Loucy (cell line): ENCODE results near the gene MRPL20.
"Not testable (repeated sequence)": the region's sequence is repeated elsewhere in the genome, so short reads cannot be mapped to it uniquely, and the experiment has no call there.

ENCODE experiments used
- H2AFZ ChIP-seq: fragments of 200-600 bp; sonication (generic); 2 replicates; pipeline ENCODE4 v1.6.0; 2016; ENCODE audit warnings: antibody characterized with exemption, mild to moderate bottlenecking, low read length, moderate library complexity
- H3F3A ChIP-seq: fragments of 200-600 bp; 2 replicates; pipeline ENCODE4 v1.6.0; 2016; ENCODE audit warnings: antibody characterized with exemption, low read depth, mild to moderate bottlenecking
- H3K27me3 ChIP-seq: fragments of 200-600 bp; sonication (generic); 2 replicates; pipeline ENCODE4 v1.6.1; 2014; ENCODE audit warnings: low read length, mild to moderate bottlenecking; ENCODE audit not compliant: insufficient read depth, poor library complexity, severe bottlenecking
- H3K36me3 ChIP-seq: fragments of 200-600 bp; sonication (generic); 2 replicates; pipeline ENCODE4 v1.6.1; 2016; ENCODE audit warnings: low read length; ENCODE audit not compliant: insufficient read depth
- H3K4me1 ChIP-seq: fragments of 200-600 bp; sonication (generic); 2 replicates; pipeline ENCODE4 v1.5.1; 2014; ENCODE audit warnings: low read length, mild to moderate bottlenecking; ENCODE audit not compliant: insufficient read depth, poor library complexity, severe bottlenecking
- H3K4me2 ChIP-seq: fragments of 200-600 bp; sonication (generic); 2 replicates; pipeline ENCODE4 v1.6.0; 2014; ENCODE audit warnings: antibody characterized with exemption, low read length, low read depth, mild to moderate bottlenecking; ENCODE audit not compliant: poor library complexity, severe bottlenecking
- H3K4me3 ChIP-seq: fragments of 200-600 bp; sonication (generic); 2 replicates; pipeline ENCODE4 v1.5.1; 2014; ENCODE audit warnings: low read length, mild to moderate bottlenecking, mixed read lengths; ENCODE audit not compliant: poor library complexity, severe bottlenecking
- H3K79me2 ChIP-seq: fragments of 200-600 bp; sonication (generic); 2 replicates; pipeline ENCODE4 v1.6.1; 2014; ENCODE audit warnings: low read length; ENCODE audit not compliant: insufficient read depth
- H3K9ac ChIP-seq: fragments of 200-600 bp; sonication (generic); 2 replicates; pipeline ENCODE4 v1.6.0; 2014; ENCODE audit warnings: mild to moderate bottlenecking, low read depth, low read length, moderate library complexity; ENCODE audit not compliant: poor library complexity, severe bottlenecking
- H3K9me2 ChIP-seq: fragments of 200-600 bp; sonication (generic); replicated peaks from 2 replicates; pipeline ENCODE4 v1.6.1; 2016; ENCODE audit warnings: low read depth, low read length, mixed read lengths
- H3K9me3 ChIP-seq: fragments of 200-600 bp; sonication (generic); 2 replicates; pipeline ENCODE4 v1.6.1; 2014; ENCODE audit warnings: mild to moderate bottlenecking, antibody characterized with exemption, low read length, low read depth; ENCODE audit not compliant: insufficient read depth
- H4K20me1 ChIP-seq: fragments of 200-600 bp; sonication (generic); 2 replicates; pipeline ENCODE4 v1.6.0; 2014; ENCODE audit warnings: antibody characterized with exemption, low read length, mild to moderate bottlenecking; ENCODE audit not compliant: insufficient read depth, poor library complexity, severe bottlenecking
- EZH2phosphoT487 ChIP-seq: fragments of 200-600 bp; IDR thresholded peaks from 2 replicates; pipeline ENCODE4 v1.6.1; 2018; ENCODE audit warnings: antibody characterized with exemption, mild to moderate bottlenecking, moderate library complexity, borderline replicate concordance
- TF ChIP-seq, protein P1 (sequence below): fragments of 200-600 bp; sonication (generic); conservative IDR thresholded peaks from 2 replicates; pipeline ENCODE4 v1.5.1; 2014; ENCODE audit warnings: mild to moderate bottlenecking, antibody characterized with exemption, low read length

The MRPL20 gene

DNA sequence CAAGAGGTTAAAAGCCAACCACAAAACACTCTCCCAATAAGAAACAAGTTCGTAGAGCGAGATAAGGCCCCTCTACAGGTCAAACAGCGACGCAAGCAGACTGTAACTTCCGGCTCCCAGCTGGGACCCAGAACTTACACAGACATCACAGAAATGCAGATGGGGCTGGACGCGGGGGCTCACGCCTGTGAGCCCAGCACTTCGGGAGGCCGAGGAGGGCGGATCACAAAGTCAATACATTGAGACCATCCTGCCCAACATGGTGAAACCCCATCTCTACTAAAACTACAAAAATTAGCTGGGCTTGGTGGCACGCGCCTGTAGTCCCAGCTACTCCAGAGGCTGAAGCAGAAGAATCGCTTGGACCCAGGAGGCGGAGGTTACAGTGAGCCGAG is 19.0 kb downstream of the MRPL20 start:
- TF ChIP-seq EZH2phosphoT487 = no peak
- TF ChIP-seq, protein P1, sequence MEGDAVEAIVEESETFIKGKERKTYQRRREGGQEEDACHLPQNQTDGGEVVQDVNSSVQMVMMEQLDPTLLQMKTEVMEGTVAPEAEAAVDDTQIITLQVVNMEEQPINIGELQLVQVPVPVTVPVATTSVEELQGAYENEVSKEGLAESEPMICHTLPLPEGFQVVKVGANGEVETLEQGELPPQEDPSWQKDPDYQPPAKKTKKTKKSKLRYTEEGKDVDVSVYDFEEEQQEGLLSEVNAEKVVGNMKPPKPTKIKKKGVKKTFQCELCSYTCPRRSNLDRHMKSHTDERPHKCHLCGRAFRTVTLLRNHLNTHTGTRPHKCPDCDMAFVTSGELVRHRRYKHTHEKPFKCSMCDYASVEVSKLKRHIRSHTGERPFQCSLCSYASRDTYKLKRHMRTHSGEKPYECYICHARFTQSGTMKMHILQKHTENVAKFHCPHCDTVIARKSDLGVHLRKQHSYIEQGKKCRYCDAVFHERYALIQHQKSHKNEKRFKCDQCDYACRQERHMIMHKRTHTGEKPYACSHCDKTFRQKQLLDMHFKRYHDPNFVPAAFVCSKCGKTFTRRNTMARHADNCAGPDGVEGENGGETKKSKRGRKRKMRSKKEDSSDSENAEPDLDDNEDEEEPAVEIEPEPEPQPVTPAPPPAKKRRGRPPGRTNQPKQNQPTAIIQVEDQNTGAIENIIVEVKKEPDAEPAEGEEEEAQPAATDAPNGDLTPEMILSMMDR = no peak
- H3F3A ChIP-seq = peaks cover 4% of the 10 kb centered on the region; the same call in 1 of the 2 replicates
- peaks cover 2% of the 10 kb centered on the region for H4K20me1 ChIP-seq
- no peaks in the 10 kb centered on the region for H3K9me2 ChIP-seq
- H3K4me3 ChIP-seq = no peak overlapping the region
- no peak overlapping the region for H3K4me2 ChIP-seq
- H3K9ac ChIP-seq = no peak overlapping the region
- no peaks in the 10 kb centered on the region for H3K4me1 ChIP-seq
- no peak overlapping the region for H2AFZ ChIP-seq
- H3K9me3 ChIP-seq = no peaks in the 10 kb centered on the region
- H3K27me3 ChIP-seq = no peaks in the 10 kb centered on the region
- H3K79me2 ChIP-seq = peaks cover 10% of the 10 kb centered on the region; the same call in 1 of the 2 replicates
- peaks cover 75% of the 10 kb centered on the region for H3K36me3 ChIP-seq

DNA sequence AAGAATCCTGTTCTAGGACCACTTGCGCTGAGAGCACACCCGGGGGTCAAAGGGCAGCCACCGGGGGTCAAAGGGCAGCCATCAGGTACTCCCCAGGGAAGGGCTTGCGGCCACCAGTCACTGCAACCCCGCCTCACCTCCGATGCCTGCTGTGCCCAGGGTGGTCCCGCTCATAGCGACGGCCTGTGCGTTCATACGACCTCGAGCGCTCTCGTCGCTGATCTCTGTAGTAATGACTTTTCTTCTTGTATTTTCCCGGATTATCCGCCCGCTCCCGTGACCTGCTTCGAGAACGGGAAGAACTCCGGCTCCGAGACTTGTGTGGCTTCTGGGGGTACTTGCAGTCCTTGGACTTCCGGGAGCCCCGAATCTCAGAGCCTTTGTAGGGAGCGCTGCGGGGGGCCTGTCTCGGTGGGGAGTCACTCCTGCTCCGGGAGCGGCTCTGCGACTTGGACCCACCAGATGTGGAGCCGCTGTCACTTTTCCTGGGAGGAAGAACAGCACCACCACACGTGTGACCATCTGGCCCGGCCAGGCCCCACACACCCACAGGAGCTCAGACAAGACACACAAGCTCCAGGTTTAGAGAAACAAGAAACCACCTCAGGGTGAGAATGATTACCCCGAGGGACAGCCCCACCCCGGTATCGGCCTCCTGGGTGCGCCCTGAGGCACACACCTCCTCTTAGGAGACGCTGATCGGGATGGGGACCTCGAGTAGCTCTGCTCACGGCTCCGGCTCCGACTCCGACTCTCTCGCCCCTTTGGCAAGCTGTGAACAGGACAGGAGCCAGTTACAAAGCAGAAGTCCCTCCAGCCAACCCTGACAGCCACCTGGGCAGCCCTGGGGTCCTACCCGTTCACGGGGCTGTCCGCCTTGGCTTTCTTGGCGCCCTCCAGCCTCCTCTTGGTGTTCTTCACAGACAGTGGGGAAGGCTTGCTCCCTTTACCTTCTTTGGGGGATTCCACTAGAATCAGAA is 19.7 kb downstream of the MRPL20 start:
- Histone ChIP-seq H4K20me1 (peaks cover 2% of the 10 kb centered on the region), H2AFZ (no peak overlapping the region), H3K79me2 (peaks cover 6% of the 10 kb centered on the region; the same call in 1 of the 2 replicates), H3K4me3 (no peak overlapping the region), H3K9ac (no peak overlapping the region), H3K4me2 (no peak overlapping the region), H3K9me3 (no peaks in the 10 kb centered on the region), H3K27me3 (no peaks in the 10 kb centered on the region), H3K9me2 (no peaks in the 10 kb centered on the region), H3K4me1 (no peaks in the 10 kb centered on the region), H3K36me3 (peaks cover 68% of the 10 kb centered on the region), H3F3A (peaks cover 4% of the 10 kb centered on the region; the same call in 1 of the 2 replicates)
- no peak for TF ChIP-seq EZH2phosphoT487
- TF ChIP-seq, protein P1 = no peak

GRCh38 chr1:1385931-1386330 is 21.2 kb downstream of the MRPL20 start:
- H2AFZ ChIP-seq = no peak overlapping the region
- H3K4me1 ChIP-seq = no peaks in the 10 kb centered on the region
- no peaks in the 10 kb centered on the region for H3K79me2 ChIP-seq
- no peaks in the 10 kb centered on the region for H3K9me3 ChIP-seq
- no peak overlapping the region for H3K9ac ChIP-seq
- peaks cover 2% of the 10 kb centered on the region for H4K20me1 ChIP-seq
- H3F3A ChIP-seq = no peaks in the 10 kb centered on the region
- H3K36me3 ChIP-seq = peaks cover 53% of the 10 kb centered on the region
- no peak overlapping the region for H3K4me2 ChIP-seq
- TF ChIP-seq, protein P1 = no peak
- TF ChIP-seq EZH2phosphoT487 = no peak
- no peaks in the 10 kb centered on the region for H3K9me2 ChIP-seq
- no peak overlapping the region for H3K4me3 ChIP-seq
- no peaks in the 10 kb centered on the region for H3K27me3 ChIP-seq

DNA sequence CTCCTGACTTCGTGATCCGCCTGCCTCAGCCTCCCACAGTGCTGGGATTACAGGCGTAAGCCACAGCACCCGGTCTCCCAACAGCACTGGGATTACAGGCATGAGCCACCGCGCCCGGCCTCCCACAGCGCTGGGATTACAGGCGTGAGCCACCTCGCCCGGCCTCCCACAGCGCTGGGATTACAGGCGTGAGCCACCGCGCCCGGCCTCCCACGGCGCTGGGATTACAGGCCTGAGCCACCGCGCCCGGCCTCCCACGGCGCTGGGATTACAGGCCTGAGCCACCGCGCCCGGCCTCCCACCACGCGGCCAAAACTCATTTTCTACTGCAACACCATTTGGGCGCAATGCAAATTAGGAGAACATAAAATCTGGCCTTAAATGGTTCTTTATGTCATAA is 21.8 kb downstream of the MRPL20 start:
- H3K4me2 ChIP-seq, H3K9me3 ChIP-seq, H3F3A ChIP-seq, H2AFZ ChIP-seq, H3K9me2 ChIP-seq, H3K27me3 ChIP-seq, H3K79me2 ChIP-seq, H3K4me1 ChIP-seq, H4K20me1 ChIP-seq, H3K9ac ChIP-seq, H3K4me3 ChIP-seq: not testable (repeated sequence)
- H3K36me3 ChIP-seq = peaks cover 47% of the 10 kb centered on the region
